A549 treated with AZD9567 at 1 μM for 4 hours (cell line): ENCODE results near the gene RXRA. TPM values are rescaled to one million over a fixed set of nuclear protein-coding genes. Genes with fewer than 3 reads are reported as not detected.

ENCODE experiments used
- total RNA-seq: library from RNA; stranded (reverse); fragments of 200-300 nt; extraction: Qiagen RNA extraction; gene quantifications from 5 replicates; pipeline ENCODE4 v1.2.3, GENCODE V29; 2022; ENCODE audit not compliant: insufficient read depth

The RXRA gene
- 23.5 to 34.0 TPM (median 33.1 TPM) in 5 replicates for total RNA-seq

GRCh38 chr9:134325813-134326723, at the start of gene RXRA:
Gene RXRA (plus strand): TSS chr9:134326455. CDS start chr9:134326632, 177 bp downstream.

Other genes with a start within 250 kb of the RXRA start
- gene WDR5, start 190.4 kb upstream of the RXRA start, total RNA-seq, result 61.6 to 67.6 TPM (median 65.3 TPM) in 5 replicates
- gene RNU6ATAC, start 161.9 kb upstream of the RXRA start, total RNA-seq, result not detected in 5 replicates